Ramos (cell line): ENCODE data around the gene TATDN3.
"Not testable (repeated sequence)": the region's sequence is repeated elsewhere in the genome, so short reads cannot be mapped to it uniquely, and the experiment has no call there.

ENCODE experiments used
- in situ Hi-C: fragments of 300-500 bp; cut with MboI; formaldehyde crosslinking; loops from one replicate; pipeline ENCODE4 v1.14.3; 2022; ENCODE audit warnings: low sequenced_read_pairs; ENCODE audit not compliant: unreplicated experiment

TATDN3 gene

GRCh38 chr1:212791676-212792395, at the start of gene TATDN3, which contains the start of gene NSL1:
TATDN3 (plus strand) TSS chr1:212791894; CDS start chr1:212791922, 28 bp downstream.
NSL1 (minus strand) TSS chr1:212791777; CDS start chr1:212791763, 14 bp downstream.
- in situ Hi-C loops, result loop anchor here (25.0 kb wide), 1 partner anchor 755 kb away; the partner anchor contains the start of genes DTL and INTS7

- in situ Hi-C loops, result no loop called here
Observed at GRCh38 chr1:212743901-212744475, 47.7 kb upstream of the TATDN3 start.

DNA sequence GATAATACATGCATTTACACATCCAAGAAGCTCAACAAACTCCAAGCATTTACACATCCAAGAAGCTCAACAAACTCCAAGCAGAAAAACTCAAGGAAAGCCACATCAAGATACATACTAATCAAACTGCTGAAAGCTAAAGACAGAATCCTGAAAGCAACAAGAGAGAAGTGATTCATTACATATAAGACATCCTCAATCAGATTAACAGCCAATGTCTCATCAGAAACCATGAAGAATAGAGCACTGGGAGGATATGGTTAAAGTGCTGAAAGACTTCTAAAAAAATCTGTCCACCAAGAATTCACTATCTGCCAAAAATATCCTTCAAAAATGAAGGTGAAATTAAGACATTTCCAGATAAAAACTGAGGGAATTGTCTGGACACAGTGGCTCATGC, 46.4 kb upstream of the TATDN3 start:
- in situ Hi-C loops, result no loop called here

GRCh38 chr1:212746546-212746945, 45.1 kb upstream of the TATDN3 start:
- in situ Hi-C loops, result no loop called here

DNA sequence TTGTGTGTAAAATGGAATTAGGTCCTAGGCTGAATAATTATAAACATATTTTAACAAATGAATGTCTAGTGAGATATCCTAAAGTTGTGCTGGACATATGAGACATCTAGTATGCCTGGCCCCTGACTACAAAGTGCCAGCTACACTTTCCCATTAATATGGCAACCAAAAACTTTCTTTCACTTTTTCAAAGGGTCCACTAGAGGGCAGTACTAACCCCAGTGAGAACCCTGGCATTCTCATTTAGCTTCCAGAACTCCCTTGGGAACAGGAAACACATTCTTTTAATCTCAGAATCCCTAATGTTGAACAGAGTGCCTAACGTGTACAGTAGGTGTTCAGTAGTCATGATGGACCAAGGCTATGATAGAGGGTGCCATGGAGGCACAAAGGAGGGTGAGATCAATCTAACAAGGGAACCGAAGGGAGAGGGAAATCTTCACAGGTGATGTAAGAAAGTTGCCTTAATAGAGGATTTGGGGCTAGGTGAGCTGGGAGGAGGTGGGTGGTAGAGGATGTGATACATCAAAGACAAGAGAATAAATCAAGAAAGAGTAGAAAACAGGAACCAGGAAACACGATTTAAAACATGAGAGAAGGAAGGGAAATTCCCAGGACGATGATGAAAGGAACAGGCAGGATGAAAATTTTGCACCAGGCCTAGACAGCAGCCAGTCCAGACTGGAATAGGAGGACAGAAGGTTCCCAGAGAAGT, 41.7 kb upstream of the TATDN3 start:
- in situ Hi-C loops, result no loop called here

GRCh38 chr1:212752252-212752933, 39.3 kb upstream of the TATDN3 start:
- in situ Hi-C loops, result no loop called here

- in situ Hi-C loops, result no loop called here
Observed at GRCh38 chr1:212752934-212753497, 38.7 kb upstream of the TATDN3 start.

- in situ Hi-C loops, result no loop called here
Observed at GRCh38 chr1:212753749-212754148, 37.9 kb upstream of the TATDN3 start.

DNA sequence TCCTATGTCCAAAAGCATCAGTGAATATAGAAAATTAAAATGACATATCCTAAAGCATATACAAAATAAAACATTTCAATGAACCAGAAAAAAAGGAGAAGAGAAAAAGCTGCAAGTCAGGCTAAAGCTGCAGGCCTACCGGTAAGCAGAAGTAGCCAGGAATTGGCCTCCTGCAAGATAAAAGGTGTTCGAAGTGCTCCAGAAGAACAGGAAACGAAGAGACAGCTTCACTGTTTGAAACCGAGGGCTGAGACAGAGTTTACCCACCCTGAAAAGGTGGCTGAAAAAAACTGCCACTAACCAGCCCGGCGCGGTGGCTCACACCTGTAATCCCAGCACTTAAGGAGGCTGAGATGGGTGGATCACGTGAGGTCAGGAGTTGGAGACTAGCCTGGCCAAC, 37.5 kb upstream of the TATDN3 start:
- in situ Hi-C loops, result no loop called here

GRCh38 chr1:212754680-212755079, 37.0 kb upstream of the TATDN3 start:
- in situ Hi-C loops, result no loop called here

DNA sequence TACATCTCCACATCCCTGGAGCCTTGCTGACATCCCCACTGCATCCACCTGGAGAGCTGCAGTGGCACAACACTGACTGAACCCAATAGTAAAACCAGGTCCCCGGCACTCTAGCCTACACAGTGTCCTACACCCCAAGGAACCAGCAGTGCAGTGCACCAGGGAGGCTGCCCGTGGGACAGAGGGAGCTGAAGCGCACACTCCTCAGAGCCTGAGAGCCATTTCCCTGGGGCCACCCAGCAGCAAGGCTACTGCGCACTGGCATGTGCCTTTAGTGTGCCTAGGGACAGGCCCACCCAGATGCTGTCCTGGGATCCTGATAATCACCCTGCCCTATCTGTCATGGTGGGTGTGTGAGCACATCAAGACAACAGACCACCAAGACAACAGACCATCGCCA, 32.0 kb upstream of the TATDN3 start:
- in situ Hi-C loops, result no loop called here

DNA sequence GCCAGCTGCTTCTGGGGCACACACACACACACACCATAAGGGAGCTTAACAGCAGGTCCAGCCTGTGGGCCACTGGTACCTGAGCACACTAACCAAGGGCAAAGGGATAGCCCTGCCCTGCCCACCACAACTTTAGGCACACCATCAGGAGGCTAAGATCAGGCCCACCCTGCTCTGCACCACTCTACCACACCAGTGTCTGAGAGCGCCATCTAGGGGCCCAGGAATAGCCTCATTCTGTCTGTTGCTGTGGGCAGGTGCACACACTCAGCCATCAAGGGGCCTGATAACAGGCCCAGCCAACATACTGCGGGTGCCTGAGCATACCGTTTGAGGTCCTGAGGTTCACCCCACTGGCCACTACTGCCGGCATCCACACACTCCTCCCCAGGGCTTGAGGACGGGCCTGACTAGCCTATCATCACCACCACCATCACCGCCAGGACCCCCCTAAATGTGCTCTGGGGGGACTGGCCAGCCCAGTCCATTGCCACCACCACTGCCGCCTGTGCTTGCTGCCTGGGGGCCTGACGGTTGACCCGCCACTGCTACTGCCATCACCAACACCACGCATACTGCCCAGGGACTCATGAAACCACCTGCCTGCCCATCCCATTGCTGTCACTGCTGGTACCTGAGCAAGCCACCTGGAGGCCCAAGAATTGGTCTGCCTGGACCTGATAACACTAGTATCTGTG, 31.4 kb upstream of the TATDN3 start:
- in situ Hi-C loops, result no loop called here

GRCh38 chr1:212762234-212762633, 29.5 kb upstream of the TATDN3 start:
- in situ Hi-C loops, result no loop called here

DNA sequence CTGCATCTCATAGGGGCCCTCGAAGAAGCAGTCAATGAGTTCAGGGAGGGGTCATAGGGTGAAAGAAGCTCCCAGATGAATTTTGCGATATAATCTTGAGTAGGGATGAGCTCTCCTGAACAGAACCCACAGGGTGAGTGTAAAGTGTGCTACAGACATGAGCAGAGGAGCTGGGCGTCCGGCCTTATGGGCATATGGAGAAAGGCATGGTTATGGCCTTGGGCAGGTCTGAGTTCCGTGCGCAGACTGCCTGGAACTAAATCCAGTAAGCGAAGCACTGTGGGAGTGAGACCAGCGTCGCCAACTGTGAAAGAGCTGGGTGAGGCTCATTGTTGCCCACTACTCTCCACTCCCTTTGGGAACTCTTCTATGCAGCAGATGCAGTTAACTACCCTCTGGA, 28.9 kb upstream of the TATDN3 start:
- in situ Hi-C loops, result no loop called here

DNA sequence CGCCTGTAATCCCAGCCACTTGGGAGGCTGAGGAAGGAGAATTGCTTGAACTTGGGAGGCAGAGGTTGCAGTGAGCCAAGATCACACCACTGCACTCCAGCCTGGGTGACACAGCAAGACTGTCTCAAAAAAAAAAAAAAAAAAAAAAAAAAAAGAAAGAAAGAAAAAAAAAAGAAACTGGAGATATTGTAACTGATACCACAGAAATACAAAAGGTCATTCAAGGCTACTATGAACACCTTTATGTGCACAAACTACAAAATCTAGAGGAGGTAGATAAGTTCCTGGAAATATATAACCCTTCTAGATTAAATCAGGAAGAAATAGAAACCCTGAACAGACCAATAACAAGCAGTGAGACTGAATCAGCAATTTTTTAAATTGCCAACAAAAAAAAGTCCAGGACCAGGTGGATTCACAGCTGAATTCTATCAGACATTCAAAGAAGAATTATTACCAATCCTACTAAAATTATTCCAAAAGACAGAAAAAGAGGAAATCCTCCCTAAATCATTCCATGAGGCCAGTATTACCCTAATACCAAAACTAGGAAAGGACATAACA, 26.9 kb upstream of the TATDN3 start:
- in situ Hi-C loops, result not testable (repeated sequence)

DNA sequence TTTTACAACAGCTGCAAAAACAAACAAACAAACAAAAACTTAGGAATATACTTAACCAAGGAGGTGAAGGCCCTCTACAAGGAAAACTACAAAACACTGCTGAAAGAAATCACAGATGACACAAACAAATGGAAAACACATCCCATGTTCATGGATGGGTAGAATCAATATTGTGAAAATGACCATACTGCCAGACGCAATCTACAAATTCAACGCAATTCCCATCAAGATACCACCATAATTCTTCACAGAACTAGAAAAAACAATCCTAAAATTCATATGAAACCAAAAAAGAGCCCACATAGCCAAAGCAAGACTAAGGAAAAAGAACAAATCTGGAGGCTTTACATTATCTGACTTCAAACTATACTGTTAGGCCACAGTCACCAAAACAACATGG, 24.9 kb upstream of the TATDN3 start:
- in situ Hi-C loops, result not testable (repeated sequence)

DNA sequence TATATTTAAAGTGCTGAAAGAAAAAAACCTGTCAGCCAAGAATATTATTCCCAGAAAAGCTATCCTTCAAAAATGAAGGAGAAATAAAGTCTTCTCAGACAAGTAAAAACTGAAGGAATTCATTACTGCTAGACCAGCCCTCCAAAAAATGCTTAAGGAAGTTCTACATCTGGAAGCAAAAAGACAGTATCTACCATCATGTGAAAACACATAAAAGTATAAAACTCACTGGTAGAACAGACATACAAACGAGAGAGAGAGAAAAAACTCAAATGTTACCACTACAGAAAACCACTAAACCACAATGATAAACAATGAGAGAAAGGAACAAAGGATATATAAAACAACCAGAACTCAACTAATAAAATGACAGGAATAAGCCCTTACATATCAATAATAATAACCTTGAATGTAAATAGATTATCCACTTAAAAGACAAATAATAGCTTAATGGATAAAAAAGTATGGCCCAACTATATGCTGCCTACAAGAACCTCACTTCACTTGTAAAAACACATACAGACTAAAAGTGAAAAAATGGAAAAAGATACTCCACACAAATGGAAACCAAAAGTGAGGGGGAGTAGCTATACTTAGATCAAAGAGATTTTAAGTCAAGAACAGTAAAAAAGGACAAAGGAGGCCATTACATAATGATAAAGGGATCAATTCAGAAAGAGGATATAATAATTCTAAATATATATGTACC, 22.1 kb upstream of the TATDN3 start:
- in situ Hi-C loops, result loop anchor here (10.0 kb wide), 1 partner anchor 105 kb away; no protein-coding TSS in a partner anchor

DNA sequence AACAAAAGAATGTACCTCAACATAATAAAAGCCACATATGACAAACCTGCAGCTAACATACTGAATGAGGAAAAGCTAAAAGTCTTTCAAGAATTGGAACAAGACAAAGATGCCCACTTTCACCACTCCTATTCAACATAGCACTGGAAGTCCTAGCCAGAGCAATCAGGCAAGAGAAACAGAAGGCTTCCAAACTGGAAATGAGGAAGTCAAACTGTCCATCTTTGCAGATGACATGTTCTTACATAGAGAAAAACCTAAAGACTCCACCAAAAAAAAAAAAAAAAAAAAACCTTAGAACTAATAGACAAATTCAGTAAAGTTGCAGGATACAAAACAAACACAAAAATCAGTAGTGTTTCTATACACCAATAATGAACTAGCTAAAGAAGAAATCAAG, 20.4 kb upstream of the TATDN3 start:
- in situ Hi-C loops, result loop anchor here (10.0 kb wide), 1 partner anchor 107 kb away; no protein-coding TSS in a partner anchor

- in situ Hi-C loops, result loop anchor here (10.0 kb wide), 1 partner anchor 108 kb away; no protein-coding TSS in a partner anchor
Observed at GRCh38 chr1:212773011-212773410, 18.7 kb upstream of the TATDN3 start.
